Hepatocyte (in vitro differentiated cells): ENCODE results near the gene ERO1B. TPM values are rescaled to one million over a fixed set of nuclear protein-coding genes. Genes with fewer than 3 reads are reported as not detected.

Experiments
- DNase-seq: peaks from one replicate; pipeline ENCODE4 v3.0.0-alpha.2; 2016; ENCODE audit warnings: low spot score
- H2AFZ ChIP-seq: fragments of 200-600 bp; sonication (generic); 2 replicates; pipeline ENCODE4 v1.6.0; 2016; ENCODE audit warnings: antibody characterized with exemption, mild to moderate bottlenecking
- H3K27ac ChIP-seq: fragments of 200-600 bp; sonication (generic); 2 replicates; pipeline ENCODE4 v1.5.1; 2016; ENCODE audit warnings: mild to moderate bottlenecking
- H3K27me3 ChIP-seq: fragments of 200-600 bp; sonication (generic); 2 replicates; pipeline ENCODE4 v1.6.1; 2016
- H3K36me3 ChIP-seq: fragments of 200-600 bp; sonication (generic); replicated peaks from 2 replicates; pipeline ENCODE4 v1.5.1; 2016; ENCODE audit warnings: low read depth; ENCODE audit not compliant: insufficient read depth
- H3K4me1 ChIP-seq: fragments of 200-600 bp; sonication (generic); 2 replicates; pipeline ENCODE4 v1.5.1; 2016; ENCODE audit warnings: mild to moderate bottlenecking, moderate library complexity; ENCODE audit not compliant: insufficient read depth
- H3K4me2 ChIP-seq: fragments of 200-600 bp; sonication (generic); 2 replicates; pipeline ENCODE4 v1.6.0; 2016
- H3K4me3 ChIP-seq: fragments of 200-600 bp; sonication (generic); 2 replicates; pipeline ENCODE4 v1.5.1; 2016; ENCODE audit warnings: mild to moderate bottlenecking
- H3K79me2 ChIP-seq: fragments of 200-600 bp; sonication (generic); 2 replicates; pipeline ENCODE4 v1.6.0; 2017; ENCODE audit warnings: mild to moderate bottlenecking
- H3K9me2 ChIP-seq: fragments of 200-600 bp; sonication (generic); replicated peaks from 2 replicates; pipeline ENCODE4 v1.6.0; 2017; ENCODE audit warnings: mild to moderate bottlenecking; ENCODE audit not compliant: insufficient read depth
- H3K9me3 ChIP-seq: fragments of 200-600 bp; sonication (generic); 2 replicates; pipeline ENCODE4 v1.5.1; 2016; ENCODE audit warnings: low read depth, mild to moderate bottlenecking
- H4K20me1 ChIP-seq: fragments of 200-600 bp; sonication (generic); 2 replicates; pipeline ENCODE4 v1.6.0; 2016; ENCODE audit warnings: mild to moderate bottlenecking; ENCODE audit not compliant: insufficient read depth, poor library complexity, severe bottlenecking
- CTCF ChIP-seq: fragments of 200-600 bp; sonication (generic); IDR thresholded peaks from 2 replicates; pipeline ENCODE4 v1.5.1; 2016; ENCODE audit warnings: antibody characterized with exemption, mild to moderate bottlenecking; ENCODE audit not compliant: poor library complexity
- EZH2 ChIP-seq: fragments of 200-600 bp; sonication (generic); IDR thresholded peaks from 2 replicates; pipeline ENCODE4 v1.6.1; 2016; ENCODE audit warnings: antibody characterized with exemption, mild to moderate bottlenecking, borderline replicate concordance
- EZH2phosphoT487 ChIP-seq: fragments of 200-600 bp; sonication (generic); IDR thresholded peaks from one replicate; pipeline ENCODE4 v1.6.1; 2018; ENCODE audit warnings: antibody characterized with exemption, mild to moderate bottlenecking, low read depth, moderate library complexity; ENCODE audit not compliant: unreplicated experiment, severe bottlenecking
- WGBS: methylation state at CpG from one replicate; pipeline ENCODE4 v1.1.6; 2016; ENCODE audit warnings: low lambda C conversion rate; ENCODE audit errors: missing lambda C conversion rate; 5-methylcytosine and 5-hydroxymethylcytosine counted together
- polyA plus RNA-seq: library from polyadenylated mRNA; unstranded; fragments of >200 nt; fragmentation: Nextera tagmentation; extraction: Ambion mirVana; gene quantifications from 2 replicates; pipeline ENCODE4 v1.2.1, GENCODE V29; 2016
- total RNA-seq: library from RNA; depleted of rRNA; stranded (reverse); fragments of >200 nt; gene quantifications from 2 replicates; pipeline ENCODE4 v1.2.3, GENCODE V29; 2014

ERO1B gene
- total and polyA plus RNA-seq, 2 experiments from 2014 or later: 3.6 to 5.8 TPM

- Histone ChIP-seq H3K4me2 (no peak overlapping the region), H3K36me3 (no peaks in the 10 kb centered on the region), H3K27ac (no peak overlapping the region), H3K9me2 (no peaks in the 10 kb centered on the region), H4K20me1 (no peaks in the 10 kb centered on the region), H2AFZ (no peak overlapping the region), H3K27me3 (no peaks in the 10 kb centered on the region), H3K4me1 (no peaks in the 10 kb centered on the region), H3K4me3 (no peak overlapping the region), H3K9me3 (no peaks in the 10 kb centered on the region), H3K79me2 (no peaks in the 10 kb centered on the region)
- DNase-seq: no peak
- 76% methylated on average over 3 of the region's 3 CpGs for WGBS
- no peak for TF ChIP-seq CTCF
- TF ChIP-seq EZH2phosphoT487: no peak
- TF ChIP-seq EZH2: no peak
Measured at GRCh38 chr1:236240675-236241074, 41.1 kb downstream of the ERO1B start.

GRCh38 chr1:236239092-236239585 is 42.6 kb downstream of the ERO1B start:
- H3K4me3 ChIP-seq: no peak overlapping the region
- H3K27me3 ChIP-seq: no peaks in the 10 kb centered on the region
- no peak overlapping the region for H2AFZ ChIP-seq
- no peaks in the 10 kb centered on the region for H3K4me1 ChIP-seq
- no peaks in the 10 kb centered on the region for H4K20me1 ChIP-seq
- no peak overlapping the region for H3K27ac ChIP-seq
- H3K9me2 ChIP-seq: no peaks in the 10 kb centered on the region
- no peaks in the 10 kb centered on the region for H3K79me2 ChIP-seq
- 71% methylated on average over 1 of the region's 1 CpG for WGBS
- DNase-seq: no peak
- H3K4me2 ChIP-seq: no peak overlapping the region
- no peaks in the 10 kb centered on the region for H3K36me3 ChIP-seq
- H3K9me3 ChIP-seq: no peaks in the 10 kb centered on the region
- no peak for TF ChIP-seq CTCF
- no peak for TF ChIP-seq EZH2
- no peak for TF ChIP-seq EZH2phosphoT487

- Histone ChIP-seq H3K79me2 (no peaks in the 10 kb centered on the region), H3K4me3 (no peak overlapping the region), H3K4me1 (no peaks in the 10 kb centered on the region), H3K4me2 (no peak overlapping the region), H3K36me3 (no peaks in the 10 kb centered on the region), H3K27me3 (no peaks in the 10 kb centered on the region), H3K27ac (no peak overlapping the region), H3K9me2 (no peaks in the 10 kb centered on the region), H4K20me1 (no peaks in the 10 kb centered on the region), H2AFZ (no peak overlapping the region), H3K9me3 (no peaks in the 10 kb centered on the region)
- 93% methylated on average over 3 of the region's 3 CpGs for WGBS
- DNase-seq: no peak
- no peak for TF ChIP-seq CTCF
- no peak for TF ChIP-seq EZH2
- no peak for TF ChIP-seq EZH2phosphoT487
Measured at GRCh38 chr1:236235116-236235515, 46.6 kb downstream of the ERO1B start.

GRCh38 chr1:236228411-236228810 is 53.3 kb downstream of the ERO1B start:
- TF ChIP-seq CTCF (no peak), EZH2 (no peak), EZH2phosphoT487 (no peak)
- H3K27ac ChIP-seq: no peak overlapping the region
- WGBS: 95% methylated on average over 4 of the region's 4 CpGs
- no peaks in the 10 kb centered on the region for H3K9me2 ChIP-seq
- H3K4me2 ChIP-seq: no peak overlapping the region
- H2AFZ ChIP-seq: no peak overlapping the region
- H3K4me1 ChIP-seq: no peaks in the 10 kb centered on the region
- H3K27me3 ChIP-seq: no peaks in the 10 kb centered on the region
- H3K9me3 ChIP-seq: no peaks in the 10 kb centered on the region
- no peaks in the 10 kb centered on the region for H3K36me3 ChIP-seq
- H3K4me3 ChIP-seq: no peak overlapping the region
- no peaks in the 10 kb centered on the region for H4K20me1 ChIP-seq
- DNase-seq: no peak
- no peaks in the 10 kb centered on the region for H3K79me2 ChIP-seq
